GM21576 (cell line): Measurements from ENCODE around the gene IL16.

Source experiments
- ATAC-seq: cut with Tn5 transposase; IDR thresholded peaks from one replicate; pipeline ENCODE4 v1.9.1; 2021; ENCODE audit warnings: mild to moderate bottlenecking, moderate library complexity; ENCODE audit not compliant: unreplicated experiment

IL16 gene

GRCh38 chr15:81174125-81174791 lies 22.4 kb upstream of the IL16 start:
- ATAC-seq: no peak

- ATAC-seq: no peak
Measured at GRCh38 chr15:81174792-81175327, 21.8 kb upstream of the IL16 start.

DNA sequence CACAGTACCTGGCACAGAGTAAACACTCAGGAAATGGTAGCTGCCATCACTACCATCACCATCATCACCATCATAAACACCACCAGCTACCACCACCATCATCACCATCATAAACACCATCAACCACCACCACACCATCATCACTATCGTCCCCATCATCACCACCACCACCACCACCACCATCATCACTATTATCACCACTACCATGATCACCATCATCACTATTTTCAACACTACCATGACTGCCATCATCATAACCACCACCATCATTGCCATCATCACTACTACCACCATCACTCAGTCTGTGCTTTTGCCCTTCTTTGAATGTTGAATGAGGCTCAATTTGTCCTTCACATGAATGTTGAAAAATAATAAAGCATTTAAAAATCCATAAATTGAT lies 21.2 kb upstream of the IL16 start:
- no peak for ATAC-seq

DNA sequence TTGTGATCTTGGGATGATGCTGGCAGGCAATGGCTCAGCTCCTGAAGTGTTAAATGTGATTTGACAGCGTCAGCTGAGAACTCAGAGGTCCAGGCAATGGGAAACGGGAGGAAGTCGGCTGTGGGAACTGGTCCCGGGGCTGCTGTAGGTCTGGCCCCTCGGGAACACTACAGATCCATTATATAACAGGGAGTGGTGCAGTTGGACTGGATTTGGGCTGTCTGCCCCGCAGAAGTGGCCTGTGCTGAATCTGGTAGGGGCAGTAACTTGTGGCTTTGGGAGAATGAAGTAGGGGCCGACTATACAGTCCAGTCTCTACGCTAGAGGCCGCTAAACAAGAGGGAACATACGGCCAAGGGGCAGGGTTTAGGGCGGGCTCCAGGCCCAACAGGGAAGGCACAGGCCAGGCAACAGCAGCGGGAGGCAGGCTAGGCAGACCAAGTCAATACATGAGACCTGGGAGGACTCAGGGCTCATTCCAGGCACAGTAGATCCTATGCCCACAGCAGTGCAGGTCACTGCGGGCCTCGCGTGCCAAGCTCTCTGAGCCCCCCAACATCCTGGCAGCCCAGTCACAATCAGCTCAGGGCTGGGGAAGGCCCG lies 20.3 kb upstream of the IL16 start:
- no peak for ATAC-seq

GRCh38 chr15:81178365-81178764 lies 18.3 kb upstream of the IL16 start:
- ATAC-seq: no peak

DNA sequence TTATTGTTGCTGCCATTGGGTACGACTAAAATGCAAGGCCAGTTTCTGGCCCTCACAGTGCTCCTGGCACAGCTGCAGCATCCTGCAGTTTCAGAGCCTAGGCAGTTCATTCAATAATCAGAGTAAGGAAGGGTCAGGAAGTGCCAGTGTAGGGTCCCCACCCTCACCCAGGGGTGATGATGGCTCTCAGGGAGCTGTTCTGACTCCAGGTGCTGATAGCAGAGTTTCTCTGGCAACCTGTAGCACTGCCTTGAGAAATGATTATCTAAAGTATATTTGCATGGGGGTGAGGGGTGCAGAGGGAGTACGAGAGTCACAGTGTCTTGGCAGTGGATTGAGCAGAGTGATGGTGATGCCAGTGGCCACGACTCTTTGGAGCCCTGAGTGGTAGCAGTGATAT lies 15.5 kb upstream of the IL16 start:
- no peak for ATAC-seq

DNA sequence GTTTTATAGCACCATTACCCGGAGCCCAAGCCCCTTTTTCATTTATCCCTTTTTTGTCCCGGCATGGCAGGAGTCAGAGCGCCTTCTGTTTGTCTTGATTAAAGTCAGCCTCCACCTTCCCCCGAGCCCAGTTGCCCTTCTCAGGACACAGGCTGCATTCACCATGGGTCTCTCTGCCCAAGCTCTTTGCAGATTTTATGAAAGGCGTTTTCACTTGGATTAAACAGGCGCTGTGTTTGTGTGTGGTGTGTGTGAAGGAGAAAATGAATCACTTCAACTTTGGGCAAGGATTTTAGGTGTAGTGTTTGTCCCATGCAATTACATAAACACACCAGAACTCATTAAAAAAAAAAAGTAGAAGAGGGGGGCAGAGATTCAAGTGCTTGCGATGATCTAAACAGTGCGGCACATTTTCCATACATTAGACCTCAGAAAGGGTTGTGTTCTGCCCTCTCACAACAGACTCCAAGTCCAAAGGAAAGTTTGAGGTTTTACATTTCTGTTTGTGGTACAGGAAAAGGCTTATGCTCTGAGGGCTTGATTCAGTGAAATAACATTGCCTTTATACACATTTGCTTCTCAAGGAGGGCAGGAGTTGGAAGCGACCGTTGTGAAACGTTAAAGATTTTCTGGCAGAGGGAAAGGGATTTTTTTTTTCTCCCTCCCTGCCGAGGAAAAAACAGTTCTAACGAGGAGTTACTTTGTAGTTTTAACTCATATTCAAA lies 14.5 kb upstream of the IL16 start:
- ATAC-seq: no peak

DNA sequence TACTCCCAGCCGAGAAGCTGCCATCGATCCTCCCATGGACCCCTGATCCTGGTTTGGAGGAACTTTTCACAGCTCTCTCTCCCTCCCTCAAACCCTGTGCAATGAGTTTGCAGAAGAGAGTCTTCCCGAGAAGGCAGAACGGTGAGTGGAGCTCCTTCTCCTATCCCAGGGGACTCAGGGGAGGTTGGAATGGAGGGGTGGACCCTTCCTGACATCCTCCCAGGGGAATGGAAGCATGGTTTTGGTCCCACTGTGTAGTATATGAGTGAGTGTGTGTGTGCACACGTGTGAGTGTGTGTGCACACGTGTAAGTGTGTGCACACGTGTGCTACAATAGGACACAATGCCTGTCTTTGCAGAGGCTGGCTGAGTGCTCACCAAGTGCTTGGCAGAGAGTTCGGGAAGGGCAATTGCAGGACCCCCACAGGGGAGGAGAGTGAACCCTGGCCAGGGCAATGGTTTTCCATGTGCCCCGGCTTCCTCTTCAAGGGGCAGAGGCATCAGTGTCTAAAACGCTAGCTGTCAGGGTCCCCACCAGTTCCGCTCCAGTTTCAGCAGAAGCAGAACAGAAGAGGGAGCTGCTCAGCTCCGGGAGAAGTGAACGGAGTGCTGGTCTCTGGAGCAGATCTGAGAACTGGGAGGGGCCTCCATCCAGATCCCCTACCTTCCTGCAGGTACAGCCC lies 13.8 kb upstream of the IL16 start:
- no peak for ATAC-seq

DNA sequence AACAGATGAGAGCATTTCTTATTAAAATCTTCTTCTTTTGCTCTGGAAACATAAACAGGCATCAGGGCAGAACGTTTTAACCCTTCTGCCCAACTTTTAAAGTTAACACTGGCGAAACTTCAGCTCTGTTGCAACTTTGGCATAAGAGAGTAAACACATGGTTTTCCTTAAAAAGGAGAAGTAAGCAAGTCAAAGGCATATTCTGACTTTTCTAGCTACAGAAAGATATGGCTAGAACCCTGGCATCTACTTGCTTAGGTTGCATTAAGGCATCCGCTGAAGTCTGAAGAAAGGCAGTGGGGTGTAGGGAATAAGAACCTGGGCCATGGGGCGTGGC lies 13.3 kb upstream of the IL16 start:
- ATAC-seq: no peak

DNA sequence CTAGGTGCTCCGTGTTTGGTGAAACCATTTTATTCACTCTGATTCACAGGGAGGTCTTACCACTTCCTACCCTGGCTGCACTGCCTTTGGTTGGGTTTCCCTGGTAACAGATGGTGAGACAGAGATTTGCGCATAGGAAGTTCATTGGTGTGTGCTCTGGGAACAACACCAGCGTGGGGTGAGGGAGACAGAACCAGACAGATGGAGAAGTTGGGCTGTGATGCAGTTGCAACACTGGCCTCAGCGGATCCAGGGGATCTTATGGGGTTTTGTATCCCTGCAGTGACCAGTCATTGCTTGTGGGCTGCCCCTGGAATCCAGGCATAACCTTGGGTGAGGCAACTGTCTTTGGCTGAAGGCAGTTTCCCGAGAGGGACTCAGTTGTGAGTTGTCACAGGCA lies 12.5 kb upstream of the IL16 start:
- ATAC-seq: no peak

DNA sequence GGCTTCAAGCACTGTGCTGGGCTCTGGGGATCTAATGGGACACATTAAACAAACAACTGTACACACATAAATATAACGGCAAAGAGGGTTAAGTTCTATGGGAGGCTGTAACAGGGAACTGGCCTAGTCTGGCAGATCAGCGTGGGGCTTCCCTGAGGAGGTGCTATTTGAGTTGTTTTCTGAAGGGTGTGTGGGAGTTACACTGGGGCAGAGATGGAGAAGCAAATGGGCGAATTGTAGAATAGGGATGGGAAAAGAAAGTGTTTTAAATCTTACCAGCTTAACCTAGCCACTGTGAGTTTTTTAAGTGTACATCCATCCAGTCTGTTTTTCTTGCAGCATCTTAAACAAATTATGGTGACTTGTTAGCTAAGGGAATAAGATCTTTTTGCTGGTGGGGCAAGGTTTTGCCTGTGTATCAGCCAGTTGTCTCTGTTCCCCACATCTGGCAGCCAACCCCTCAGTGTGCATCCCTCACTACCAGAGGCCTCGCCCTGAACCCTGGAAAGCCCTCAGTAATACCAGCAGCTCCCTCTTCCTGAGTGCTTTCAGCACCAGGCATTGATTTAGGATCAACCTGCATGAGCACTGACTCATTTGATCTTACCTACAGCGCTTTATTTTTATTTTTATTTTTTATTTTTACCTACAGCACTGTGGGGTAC lies 10.9 kb upstream of the IL16 start:
- no peak for ATAC-seq

GRCh38 chr15:81188354-81188753 lies 8.3 kb upstream of the IL16 start:
- ATAC-seq: no peak

GRCh38 chr15:81189583-81190283 lies 6.9 kb upstream of the IL16 start:
- ATAC-seq: no peak

DNA sequence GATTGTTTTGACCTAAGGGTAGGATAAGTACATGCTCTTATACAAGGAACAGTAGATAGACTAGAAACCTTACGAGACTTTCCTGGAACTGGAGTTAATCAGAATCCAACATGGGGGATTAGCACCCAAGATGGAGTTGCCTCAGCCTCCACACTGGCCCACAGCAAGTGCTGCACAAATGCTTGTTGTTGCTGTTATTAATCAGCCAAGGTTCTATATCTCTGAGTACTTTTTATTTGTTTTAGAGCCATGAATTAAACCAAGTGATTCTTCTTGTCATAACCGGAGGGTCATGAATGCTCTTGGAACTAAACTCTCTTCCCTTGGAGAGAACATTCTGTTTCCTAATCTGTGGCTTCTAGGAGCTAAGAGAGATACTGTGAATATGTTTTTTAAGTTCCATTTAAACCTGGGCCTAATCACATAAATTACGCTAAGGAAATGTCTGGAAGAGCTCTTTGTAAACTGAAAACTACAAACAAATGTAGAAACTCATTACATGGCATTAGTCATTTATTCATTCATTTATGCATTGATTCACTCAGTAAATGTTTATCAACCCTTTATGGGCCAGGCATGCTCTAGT lies 5.7 kb upstream of the IL16 start:
- ATAC-seq: no peak

GRCh38 chr15:81191701-81192100 lies 5.0 kb upstream of the IL16 start:
- no peak for ATAC-seq

DNA sequence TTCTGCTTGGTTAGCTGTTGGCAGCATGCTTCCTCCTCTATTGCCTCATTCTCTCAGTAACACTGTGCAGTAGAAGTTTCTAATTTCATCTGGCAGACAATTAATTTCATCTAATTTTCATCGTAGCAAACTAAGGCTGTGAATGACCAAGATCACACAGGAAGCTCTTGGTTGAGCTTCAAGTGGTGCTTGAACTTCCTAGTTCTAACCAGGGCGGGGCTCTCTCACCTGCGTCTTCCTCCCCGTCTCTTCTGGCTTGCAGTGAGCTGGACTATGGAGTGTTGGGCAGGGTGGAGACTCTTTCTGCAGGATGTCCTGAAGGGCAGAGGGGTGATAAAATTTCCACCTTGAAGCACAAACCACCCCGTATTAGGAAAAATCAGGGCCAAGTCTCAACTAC lies 2.0 kb upstream of the IL16 start:
- no peak for ATAC-seq

- ATAC-seq: no peak
Measured at GRCh38 chr15:81195339-81195864, 1.3 kb upstream of the IL16 start.

GRCh38 chr15:81197255-81197630 lies 564 bp downstream of the IL16 start:
- ATAC-seq: no peak

DNA sequence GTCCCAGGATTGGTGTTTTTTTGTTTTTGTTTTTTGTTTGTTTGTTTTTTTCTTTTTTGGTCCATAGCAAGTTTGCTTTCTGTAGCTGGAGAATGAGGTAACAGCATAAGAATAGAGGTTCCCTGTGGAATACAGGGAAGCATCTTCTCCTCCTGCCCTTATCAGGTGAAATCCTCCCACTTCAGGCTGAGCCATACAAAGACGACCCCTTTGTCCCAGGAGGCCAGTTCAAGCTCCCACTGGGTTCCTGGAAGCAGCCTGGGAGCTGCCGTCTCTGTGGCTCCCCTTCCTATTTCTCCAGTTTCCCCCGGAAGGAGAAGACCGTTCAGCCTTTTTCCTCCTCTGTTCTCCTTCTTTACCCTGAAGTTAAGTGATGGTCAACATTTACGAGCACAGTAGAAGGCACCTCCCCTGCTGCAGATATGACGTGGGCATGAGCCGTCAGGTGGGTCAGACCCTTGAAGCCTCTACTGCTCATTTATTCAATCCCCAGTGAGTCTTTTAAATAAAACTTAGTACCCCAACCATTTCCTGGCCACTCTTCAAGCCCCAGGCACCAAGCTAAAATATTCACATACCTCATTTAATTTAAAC lies 1.1 kb downstream of the IL16 start:
- no peak for ATAC-seq
